Astrocyte of the spinal cord (primary cell): ENCODE results near the gene TSFM.

Source experiments
- DNase-seq: peaks from one replicate; pipeline ENCODE4 v3.0.0; 2011; ENCODE audit warnings: low read depth, low spot score
- H3K4me3 ChIP-seq: 2 replicates; pipeline ENCODE4 v1.5.1; 2011; ENCODE audit warnings: low read depth, mild to moderate bottlenecking, low read length, moderate library complexity
- CTCF ChIP-seq: IDR thresholded peaks from 2 replicates; pipeline ENCODE4 v1.5.1; 2012; ENCODE audit warnings: low read depth, mild to moderate bottlenecking, low read length, inconsistent platforms
- in situ Hi-C: cut with HindIII; loops from 2 replicates; pipeline ENCODE4 v1.10.0; 2017; ENCODE audit warnings: low sequenced_read_pairs

Gene TSFM

DNA sequence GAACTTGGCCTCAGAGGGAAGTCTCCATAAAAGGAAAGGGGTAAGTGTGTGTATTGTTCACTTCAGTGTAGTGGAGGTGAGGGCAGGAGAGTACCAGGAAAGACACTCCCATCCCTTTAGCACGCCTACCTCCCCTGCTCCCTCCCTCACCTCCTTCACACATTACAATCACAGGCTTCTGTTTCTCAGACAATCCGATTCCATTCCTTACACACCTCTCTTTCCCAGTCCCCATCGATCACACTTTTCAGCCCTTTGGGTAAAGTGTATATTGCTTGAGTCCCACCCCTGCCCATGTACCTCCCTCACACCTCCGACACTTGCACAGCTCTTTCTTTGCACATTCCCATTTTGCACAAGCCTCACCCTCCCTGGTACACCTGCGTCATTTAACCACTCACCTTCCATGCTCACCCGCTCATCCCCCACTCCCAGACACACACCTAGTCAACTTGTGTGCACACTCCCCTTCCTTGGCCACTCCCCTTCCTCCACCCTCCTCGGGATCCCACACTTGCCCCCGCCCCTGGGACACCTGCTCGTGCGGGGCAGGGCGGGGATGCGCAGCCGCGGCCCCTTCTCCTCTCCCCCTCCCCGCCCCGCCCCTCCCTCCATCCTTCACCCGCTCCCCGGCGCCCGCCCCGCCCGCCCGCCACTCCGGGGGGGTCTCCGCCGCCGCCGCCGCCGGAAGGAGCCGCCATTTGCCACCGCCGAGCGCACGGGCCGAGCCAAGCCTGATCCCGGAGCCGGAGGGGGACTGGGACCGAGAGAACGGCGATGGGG lies 28.0 kb upstream of the TSFM start, which contains the start of gene MARCHF9:
Gene MARCHF9 (plus strand): TSS at position 693 of the 783 bp plus-strand sequence. CDS start 426 bp downstream, outside the sequence.
- DNase-seq = no peak
- TF ChIP-seq CTCF = no peak
- H3K4me3 ChIP-seq = peak within 1 kb of the TSS; percentile 46
- in situ Hi-C loops = no loop called here

- TF ChIP-seq CTCF = no peak
Measured at GRCh38 chr12:57755194-57755453, 27.5 kb upstream of the TSFM start.

GRCh38 chr12:57755454-57756372 lies 26.9 kb upstream of the TSFM start:
- peak overlapping the region; percentile 46 for H3K4me3 ChIP-seq
- in situ Hi-C loops = no loop called here
- no peak for TF ChIP-seq CTCF
- DNase-seq = no peak

More at GRCh38 chr12:57755194-57755453, 27.5 kb upstream of the TSFM start:
- no peak for DNase-seq
- in situ Hi-C loops = no loop called here
- peak overlapping the region; percentile 46 for H3K4me3 ChIP-seq

GRCh38 chr12:57756406-57757341 lies 25.9 kb upstream of the TSFM start:
- no peak overlapping the region for H3K4me3 ChIP-seq
- in situ Hi-C loops = no loop called here
- no peak for DNase-seq

GRCh38 chr12:57757771-57758170 lies 24.8 kb upstream of the TSFM start:
- TF ChIP-seq CTCF = no peak
- no peak overlapping the region for H3K4me3 ChIP-seq
- in situ Hi-C loops = no loop called here
- no peak for DNase-seq

More at GRCh38 chr12:57756406-57757341, 25.9 kb upstream of the TSFM start:
- TF ChIP-seq CTCF = peak; percentile 76
